GM19328 (cell line): ENCODE results near the gene IQGAP3.
"Not testable (repeated sequence)": the region's sequence is repeated elsewhere in the genome, so short reads cannot be mapped to it uniquely, and the experiment has no call there.

Source experiments
- ATAC-seq: cut with Tn5 transposase; IDR thresholded peaks from one replicate; pipeline ENCODE4 v1.9.1; 2021; ENCODE audit warnings: mild to moderate bottlenecking, moderate library complexity; ENCODE audit not compliant: unreplicated experiment

The IQGAP3 gene, protein sequence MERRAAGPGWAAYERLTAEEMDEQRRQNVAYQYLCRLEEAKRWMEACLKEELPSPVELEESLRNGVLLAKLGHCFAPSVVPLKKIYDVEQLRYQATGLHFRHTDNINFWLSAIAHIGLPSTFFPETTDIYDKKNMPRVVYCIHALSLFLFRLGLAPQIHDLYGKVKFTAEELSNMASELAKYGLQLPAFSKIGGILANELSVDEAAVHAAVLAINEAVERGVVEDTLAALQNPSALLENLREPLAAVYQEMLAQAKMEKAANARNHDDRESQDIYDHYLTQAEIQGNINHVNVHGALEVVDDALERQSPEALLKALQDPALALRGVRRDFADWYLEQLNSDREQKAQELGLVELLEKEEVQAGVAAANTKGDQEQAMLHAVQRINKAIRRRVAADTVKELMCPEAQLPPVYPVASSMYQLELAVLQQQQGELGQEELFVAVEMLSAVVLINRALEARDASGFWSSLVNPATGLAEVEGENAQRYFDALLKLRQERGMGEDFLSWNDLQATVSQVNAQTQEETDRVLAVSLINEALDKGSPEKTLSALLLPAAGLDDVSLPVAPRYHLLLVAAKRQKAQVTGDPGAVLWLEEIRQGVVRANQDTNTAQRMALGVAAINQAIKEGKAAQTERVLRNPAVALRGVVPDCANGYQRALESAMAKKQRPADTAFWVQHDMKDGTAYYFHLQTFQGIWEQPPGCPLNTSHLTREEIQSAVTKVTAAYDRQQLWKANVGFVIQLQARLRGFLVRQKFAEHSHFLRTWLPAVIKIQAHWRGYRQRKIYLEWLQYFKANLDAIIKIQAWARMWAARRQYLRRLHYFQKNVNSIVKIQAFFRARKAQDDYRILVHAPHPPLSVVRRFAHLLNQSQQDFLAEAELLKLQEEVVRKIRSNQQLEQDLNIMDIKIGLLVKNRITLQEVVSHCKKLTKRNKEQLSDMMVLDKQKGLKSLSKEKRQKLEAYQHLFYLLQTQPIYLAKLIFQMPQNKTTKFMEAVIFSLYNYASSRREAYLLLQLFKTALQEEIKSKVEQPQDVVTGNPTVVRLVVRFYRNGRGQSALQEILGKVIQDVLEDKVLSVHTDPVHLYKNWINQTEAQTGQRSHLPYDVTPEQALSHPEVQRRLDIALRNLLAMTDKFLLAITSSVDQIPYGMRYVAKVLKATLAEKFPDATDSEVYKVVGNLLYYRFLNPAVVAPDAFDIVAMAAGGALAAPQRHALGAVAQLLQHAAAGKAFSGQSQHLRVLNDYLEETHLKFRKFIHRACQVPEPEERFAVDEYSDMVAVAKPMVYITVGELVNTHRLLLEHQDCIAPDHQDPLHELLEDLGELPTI (N-terminal part only)

DNA sequence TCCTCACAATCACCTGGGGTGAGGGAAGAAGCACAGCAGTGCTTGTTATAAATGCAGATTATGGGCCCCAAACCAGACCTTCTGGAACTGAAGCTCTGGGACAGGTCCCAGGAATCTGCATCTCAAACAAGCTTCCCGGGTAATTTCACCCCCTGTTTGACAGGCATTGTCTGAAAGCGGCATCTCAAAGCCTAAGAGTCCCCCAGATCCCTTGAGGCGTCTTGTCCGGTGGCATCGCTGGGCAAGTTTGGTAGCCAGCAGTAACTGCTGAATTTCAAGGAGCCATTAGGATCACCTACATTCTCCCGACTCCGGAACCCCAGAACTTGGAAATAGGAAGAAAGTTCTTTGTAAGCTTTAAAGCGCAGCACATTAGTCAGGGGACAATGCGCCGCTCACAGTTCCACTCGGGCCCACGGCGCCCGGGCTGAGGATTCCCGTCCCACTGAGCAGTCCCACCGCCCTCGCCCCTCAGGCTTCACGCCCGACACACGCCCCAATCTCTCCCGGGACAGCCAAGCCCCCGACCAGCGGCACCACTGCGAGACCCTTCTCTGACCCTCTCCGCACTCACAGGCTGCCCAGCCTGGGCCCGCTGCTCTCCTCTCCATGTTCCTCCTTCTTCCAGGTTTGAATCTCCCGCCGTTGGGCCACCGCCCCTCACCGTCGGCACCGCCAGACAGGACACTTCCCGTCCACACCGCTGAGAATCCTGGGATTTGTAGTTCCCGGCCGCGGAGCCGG, at the start of gene IQGAP3:
Gene IQGAP3 (minus strand): TSS at position 647 of the 744 bp plus-strand sequence. CDS start 36 bp downstream, at position 611.
- ATAC-seq: no peak

- no peak for ATAC-seq
Observed at GRCh38 chr1:156619582-156619955, 47.2 kb upstream of the IQGAP3 start.

GRCh38 chr1:156618853-156619581, 46.7 kb upstream of the IQGAP3 start, which contains the start of gene HAPLN2:
Gene HAPLN2, plus strand, starts transcription at chr1:156619415. Its CDS starts 4,076 bp downstream, at chr1:156623491.
- ATAC-seq: no peak

DNA sequence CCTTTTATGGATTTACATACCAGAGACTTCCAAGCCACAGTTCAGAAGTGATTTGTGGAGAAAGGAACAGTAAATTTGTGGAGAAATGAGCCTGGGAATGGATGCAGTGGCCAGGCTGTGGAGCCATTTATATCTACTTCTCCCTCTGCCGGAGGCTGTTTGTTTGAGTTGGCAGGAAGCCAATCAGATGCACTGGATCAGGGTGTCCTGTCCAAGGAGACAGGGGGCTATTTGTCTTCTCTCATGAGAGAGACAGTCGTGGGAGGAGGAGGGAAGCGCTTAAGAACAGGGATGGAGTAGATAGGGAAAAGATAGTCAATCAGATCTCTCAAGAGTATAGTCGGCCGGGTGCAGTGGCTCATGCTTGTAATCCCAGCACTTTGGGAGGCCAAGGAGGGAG, 44.1 kb upstream of the IQGAP3 start:
- ATAC-seq: no peak

GRCh38 chr1:156615946-156616345, 43.6 kb upstream of the IQGAP3 start:
- no peak for ATAC-seq

DNA sequence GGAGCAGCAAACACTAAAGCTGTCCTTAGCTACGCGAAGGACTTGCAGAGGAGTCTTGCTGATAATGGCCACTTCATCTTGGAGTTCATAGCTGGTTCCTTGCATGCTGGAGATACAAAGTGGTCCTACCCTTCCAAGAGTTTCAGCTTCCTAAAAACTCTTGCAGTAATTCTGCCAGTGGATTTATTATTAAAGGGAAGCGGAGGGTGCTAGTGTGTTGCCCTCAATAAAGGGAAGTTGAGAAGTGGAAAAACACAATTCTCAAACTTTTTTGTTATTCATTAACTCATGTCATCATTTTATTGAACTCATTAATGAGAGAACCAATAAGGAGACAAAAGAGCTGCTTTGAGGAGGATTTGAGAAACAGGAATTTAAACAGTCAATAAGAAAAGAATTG, 40.3 kb upstream of the IQGAP3 start:
- ATAC-seq: no peak

- ATAC-seq: not testable (repeated sequence)
Observed at GRCh38 chr1:156610072-156610471, 37.7 kb upstream of the IQGAP3 start.

GRCh38 chr1:156608981-156609380, 36.6 kb upstream of the IQGAP3 start:
- no peak for ATAC-seq

GRCh38 chr1:156608036-156608674, 35.8 kb upstream of the IQGAP3 start:
- no peak for ATAC-seq

DNA sequence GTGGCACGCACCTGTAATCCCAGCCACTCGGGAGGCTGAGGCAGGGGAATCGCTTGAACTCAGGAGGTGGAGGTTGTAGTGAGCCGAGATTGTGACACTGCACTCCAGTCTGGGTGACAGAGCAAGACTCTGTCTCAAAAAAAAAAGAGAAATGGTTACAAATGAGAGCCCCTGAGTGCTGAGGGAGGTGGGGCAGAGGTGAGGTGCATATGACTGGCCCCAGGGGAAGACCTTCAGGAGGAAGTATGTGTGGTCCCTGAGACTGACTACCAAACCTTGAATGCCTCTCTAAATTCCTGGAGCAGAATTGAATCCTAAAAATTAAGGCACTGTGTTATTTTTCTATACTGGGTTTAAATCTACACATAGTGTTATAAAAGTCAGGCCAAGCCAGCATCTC, 35.0 kb upstream of the IQGAP3 start:
- not testable (repeated sequence) for ATAC-seq

- no peak for ATAC-seq
Observed at GRCh38 chr1:156602557-156602993, 30.2 kb upstream of the IQGAP3 start.

DNA sequence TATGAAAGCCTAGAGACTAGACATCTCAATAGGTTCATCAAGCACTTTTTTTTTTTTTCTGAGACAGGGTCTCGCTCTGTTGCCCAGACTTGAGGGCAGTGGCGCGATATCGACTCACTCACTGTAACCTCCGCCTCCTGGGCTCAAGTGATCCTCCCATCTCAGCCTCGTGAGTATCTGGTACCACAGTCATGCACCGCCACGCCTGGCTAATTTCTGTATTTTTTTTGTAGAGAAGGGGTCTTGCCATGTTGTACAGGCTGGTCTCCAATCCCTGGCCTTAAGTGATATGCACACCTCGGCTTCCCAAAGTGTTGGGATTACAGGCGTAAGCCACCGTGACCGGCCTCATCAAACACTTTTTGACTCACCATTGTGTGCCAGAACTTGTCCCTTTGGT, 29.5 kb upstream of the IQGAP3 start:
- ATAC-seq: peak; percentile 32

- ATAC-seq: peak; percentile 61
Observed at GRCh38 chr1:156601122-156601830, 28.9 kb upstream of the IQGAP3 start, which contains the start of gene GPATCH4. Gene GPATCH4, minus strand, starts transcription at chr1:156601479.

GRCh38 chr1:156600733-156601121, 28.4 kb upstream of the IQGAP3 start:
- no peak for ATAC-seq

DNA sequence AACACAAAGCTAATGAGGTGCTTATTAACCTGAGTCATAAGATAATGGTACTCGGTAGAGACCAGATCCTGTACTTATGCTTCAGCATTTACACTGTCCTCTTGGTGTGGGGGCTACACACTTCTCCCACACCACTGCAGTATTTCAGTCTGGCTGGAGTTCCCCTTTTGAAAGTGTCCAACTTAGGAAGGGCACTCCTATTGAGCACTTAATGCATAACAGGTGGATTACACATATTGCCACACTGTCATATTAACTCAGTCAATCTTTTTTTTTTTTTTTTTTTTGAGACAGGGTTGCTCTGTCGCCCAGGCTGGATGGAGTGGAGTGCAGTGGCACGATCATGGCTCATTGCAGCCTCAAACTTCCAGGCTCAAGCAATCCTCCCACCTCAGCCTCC, 27.4 kb upstream of the IQGAP3 start:
- ATAC-seq: no peak

- no peak for ATAC-seq
Observed at GRCh38 chr1:156598731-156599432, 26.5 kb upstream of the IQGAP3 start.

- ATAC-seq: no peak
Observed at GRCh38 chr1:156598125-156598524, 25.8 kb upstream of the IQGAP3 start.

GRCh38 chr1:156596426-156596825, 24.1 kb upstream of the IQGAP3 start:
- ATAC-seq: no peak
